Lung (tissue), 12 donors: ENCODE measurements around the gene LMO2. TPM values are rescaled to one million over a fixed set of nuclear protein-coding genes. Genes with fewer than 3 reads are reported as not detected.

Experiments used
- ATAC-seq: fragments of 200-7000 bp; cut with Tn5 transposase; one replicate; pipeline ENCODE4 v1.9.1; 2020; ENCODE audit warnings: moderate number of reproducible peaks; ENCODE audit not compliant: insufficient read depth, low FRiP score
- DNase-seq, 3 donors: peaks; one replicate each; pipeline ENCODE4 v3.0.0-alpha.2; 2013 to 2017
- H3K27ac ChIP-seq, 2 donors: one replicate each; pipeline ENCODE4 v1.5.1; 2013; ENCODE audit warnings: mild to moderate bottlenecking in 2 of 2, moderate library complexity in 2 of 2, control low read depth in 1 of 2, inconsistent platforms in 1 of 2, low read depth in 1 of 2, low read length in 1 of 2
- H3K27me3 ChIP-seq, 3 donors: one replicate each; pipeline ENCODE4 v1.5.1; 2013; ENCODE audit warnings: low read length in 2 of 3; ENCODE audit not compliant: control insufficient read depth in 3 of 3, insufficient read depth in 3 of 3
- H3K36me3 ChIP-seq, 4 donors: one replicate each; pipeline ENCODE4 v1.5.1; 2013; ENCODE audit warnings: low read length in 4 of 4, mild to moderate bottlenecking in 1 of 4, moderate library complexity in 1 of 4; ENCODE audit not compliant: control insufficient read depth in 4 of 4, insufficient read depth in 4 of 4
- H3K4me1 ChIP-seq, 5 donors: one replicate each; pipeline ENCODE4 v1.5.1; 2013; ENCODE audit warnings: low read length in 5 of 5, mild to moderate bottlenecking in 2 of 5, moderate library complexity in 1 of 5; ENCODE audit not compliant: control insufficient read depth in 5 of 5, insufficient read depth in 5 of 5
- H3K4me3 ChIP-seq: one replicate; pipeline ENCODE4 v1.5.1; 2013; ENCODE audit warnings: mild to moderate bottlenecking, control low read depth, moderate library complexity
- H3K9ac ChIP-seq, 2 donors: one replicate each; pipeline ENCODE4 v1.5.1; 2013; ENCODE audit warnings: low read length in 2 of 2, control low read depth in 1 of 2; ENCODE audit not compliant: insufficient read depth in 1 of 2
- H3K9me3 ChIP-seq, 4 donors: one replicate each; pipeline ENCODE4 v1.5.1; 2013; ENCODE audit warnings: low read length in 3 of 4, mild to moderate bottlenecking in 1 of 4, moderate library complexity in 1 of 4; ENCODE audit not compliant: control insufficient read depth in 4 of 4, insufficient read depth in 3 of 4
- WGBS, 2 donors: extraction: QIAGEN DNeasy Blood & Tissue Kit; methylation state at CpG; one replicate each; pipeline ENCODE4 v1.1.7; 2013; 5-methylcytosine and 5-hydroxymethylcytosine counted together
- polyA plus RNA-seq, 2 donors: library from polyadenylated mRNA; stranded (reverse); fragments of 200-250 nt; gene quantifications; one replicate each; pipeline ENCODE4 v1.2.1, GENCODE V29; 2013
- total RNA-seq, 2 donors: library from RNA; depleted of rRNA in 1 of 2; stranded (reverse); fragments of >200 nt in 1 of 2; gene quantifications; one replicate each; pipeline ENCODE4 v1.2.1, GENCODE V29; 2014 to 2021
- TF ChIP-seq, protein P1 (sequence below): IDR thresholded peaks from 2 replicates; pipeline ENCODE4 v1.5.1; 2012; ENCODE audit warnings: mild to moderate bottlenecking; ENCODE audit errors: control extremely low read depth, extremely low read depth
- donor health status: control.
- donor health status: control.
- donor health status: Bipolar disorder and iron deficiency.
- donor health status: healthy.
- donor health status: DM: yes; HTN: yes; CAD: no.

LMO2 gene
- total and polyA plus RNA-seq, 4 donors, result 26.6 to 41.3 (median 32.4) TPM

GRCh38 chr11:33879375-33879774 is 12.5 kb downstream of the LMO2 start:
- TF ChIP-seq, protein P1, sequence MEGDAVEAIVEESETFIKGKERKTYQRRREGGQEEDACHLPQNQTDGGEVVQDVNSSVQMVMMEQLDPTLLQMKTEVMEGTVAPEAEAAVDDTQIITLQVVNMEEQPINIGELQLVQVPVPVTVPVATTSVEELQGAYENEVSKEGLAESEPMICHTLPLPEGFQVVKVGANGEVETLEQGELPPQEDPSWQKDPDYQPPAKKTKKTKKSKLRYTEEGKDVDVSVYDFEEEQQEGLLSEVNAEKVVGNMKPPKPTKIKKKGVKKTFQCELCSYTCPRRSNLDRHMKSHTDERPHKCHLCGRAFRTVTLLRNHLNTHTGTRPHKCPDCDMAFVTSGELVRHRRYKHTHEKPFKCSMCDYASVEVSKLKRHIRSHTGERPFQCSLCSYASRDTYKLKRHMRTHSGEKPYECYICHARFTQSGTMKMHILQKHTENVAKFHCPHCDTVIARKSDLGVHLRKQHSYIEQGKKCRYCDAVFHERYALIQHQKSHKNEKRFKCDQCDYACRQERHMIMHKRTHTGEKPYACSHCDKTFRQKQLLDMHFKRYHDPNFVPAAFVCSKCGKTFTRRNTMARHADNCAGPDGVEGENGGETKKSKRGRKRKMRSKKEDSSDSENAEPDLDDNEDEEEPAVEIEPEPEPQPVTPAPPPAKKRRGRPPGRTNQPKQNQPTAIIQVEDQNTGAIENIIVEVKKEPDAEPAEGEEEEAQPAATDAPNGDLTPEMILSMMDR, result no peak
- Histone ChIP-seq H3K27me3 (peaks cover 0 to 9% (median 0%) of the 10 kb centered on the region in 3 donors), H3K9ac (no peak overlapping the region), H3K4me3 (no peak overlapping the region), H3K4me1 (peaks cover 0 to 3% (median 0%) of the 10 kb centered on the region in 5 donors), H3K36me3 (no peaks in the 10 kb centered on the region), H3K9me3 (no peaks in the 10 kb centered on the region), H3K27ac (no peak overlapping the region)
- ATAC-seq (no peak), DNase-seq (no peak)
- WGBS, 2 donors, result 78 to 88% methylated on average over 9 of the region's 9 CpGs

GRCh38 chr11:33877038-33877437 is 14.8 kb downstream of the LMO2 start:
- peaks cover 0 to 3% (median 0%) of the 10 kb centered on the region in 5 donors for H3K4me1 ChIP-seq
- TF ChIP-seq, protein P1, result no peak

DNA sequence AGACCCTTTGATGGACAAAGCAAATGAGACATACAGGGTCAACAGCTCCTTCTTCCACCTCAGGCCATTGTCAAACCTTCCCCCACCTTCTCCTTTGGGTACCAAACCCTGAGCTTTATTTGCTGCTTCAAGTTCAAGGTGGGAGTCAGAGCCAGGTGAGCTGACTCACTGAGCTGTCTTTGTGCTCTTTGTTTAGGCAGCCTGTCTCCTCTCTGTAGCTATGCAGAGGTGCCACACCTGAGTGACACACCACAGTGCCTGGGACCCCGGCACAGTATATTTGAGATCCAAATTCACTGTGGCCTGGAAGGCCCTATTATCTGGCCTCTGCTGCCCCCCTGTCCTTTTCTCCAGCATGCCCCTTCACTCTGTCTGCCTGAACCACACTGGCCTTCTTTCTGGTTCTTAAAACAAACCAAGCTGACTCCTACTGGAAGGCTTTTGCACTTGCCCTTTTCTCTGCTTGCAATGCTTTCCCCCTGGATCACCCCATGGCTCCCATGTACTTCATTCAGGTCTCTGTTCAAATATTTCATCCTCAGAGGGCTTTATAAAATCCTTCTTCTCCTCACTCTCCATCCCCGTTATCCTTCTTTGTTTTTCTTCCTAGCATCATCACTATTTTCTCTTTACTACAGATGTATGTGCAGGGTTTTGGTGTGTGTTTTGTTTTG is 16.1 kb downstream of the LMO2 start:
- Histone ChIP-seq H3K4me1 (peaks cover 0 to 3% (median 1%) of the 10 kb centered on the region in 5 donors), H3K4me3 (no peak overlapping the region), H3K27me3 (peaks cover 0 to 16% (median 14%) of the 10 kb centered on the region in 3 donors), H3K36me3 (no peaks in the 10 kb centered on the region), H3K27ac (no peak overlapping the region), H3K9ac (no peak overlapping the region), H3K9me3 (no peaks in the 10 kb centered on the region)
- TF ChIP-seq, protein P1, result no peak
- 88 to 90% methylated on average over 2 of the region's 2 CpGs for WGBS, 2 donors
- ATAC-seq, result no peak
- no peak for DNase-seq

More at GRCh38 chr11:33877038-33877437, 14.8 kb downstream of the LMO2 start:
- WGBS, 2 donors, result 58 to 68% methylated on average over 3 of the region's 3 CpGs
- Histone ChIP-seq H3K27ac (no peak overlapping the region), H3K27me3 (peaks cover 0 to 12% (median 11%) of the 10 kb centered on the region in 3 donors), H3K9me3 (no peaks in the 10 kb centered on the region), H3K36me3 (no peaks in the 10 kb centered on the region), H3K4me3 (no peak overlapping the region), H3K9ac (no peak overlapping the region)
- ATAC-seq (no peak), DNase-seq (no peak)
